Measurements from ENCODE around the gene MGAT5. TPM values are rescaled to one million over a fixed set of nuclear protein-coding genes. Genes with fewer than 3 reads are reported as not detected.

Gene MGAT5
- total and polyA plus RNA-seq, 2 donors: 8.8 to 36.8 TPM

GRCh38 chr2:134500211-134500935 lies 246.5 kb downstream of the MGAT5 start:
- no peak overlapping the region for H3K4me3 ChIP-seq (ENCODE audit: low read length in 2 of 2)
- no peaks in the 10 kb centered on the region for H3K36me3 ChIP-seq (ENCODE audit: control insufficient read depth in 2 of 2, insufficient read depth in 2 of 2, low read length in 1 of 2)
- no peak overlapping the region for H3K27ac ChIP-seq (ENCODE audit: low read depth in 1 of 2, low read length in 1 of 2)
- H3K27me3 ChIP-seq (ENCODE audit: control insufficient read depth in 2 of 2, insufficient read depth in 1 of 2, low read length in 1 of 2): no peaks in the 10 kb centered on the region
- H3K4me1 ChIP-seq (ENCODE audit: control insufficient read depth in 2 of 2, insufficient read depth in 2 of 2, low read length in 2 of 2): no peaks in the 10 kb centered on the region
- DNase-seq (ENCODE audit: low read depth in 6 of 9, low spot score in 9 of 9): no peak
- whole genome bisulfite sequencing: 94% methylated on average over 9 of the region's 9 CpGs
- H3K9me3 ChIP-seq (ENCODE audit: control insufficient read depth in 2 of 2, insufficient read depth in 1 of 2, low read length in 1 of 2): no peaks in the 10 kb centered on the region

GRCh38 chr2:134501476-134502091 lies 247.7 kb downstream of the MGAT5 start:
- WGBS: 97% methylated on average over 6 of the region's 6 CpGs
- DNase-seq (ENCODE audit: low read depth in 6 of 9, low spot score in 9 of 9): no peak
- Histone ChIP-seq H3K9me3 (ENCODE audit: control insufficient read depth in 2 of 2, insufficient read depth in 1 of 2, low read length in 1 of 2) (no peaks in the 10 kb centered on the region), H3K4me1 (ENCODE audit: control insufficient read depth in 2 of 2, insufficient read depth in 2 of 2, low read length in 2 of 2) (no peaks in the 10 kb centered on the region), H3K27me3 (ENCODE audit: control insufficient read depth in 2 of 2, insufficient read depth in 1 of 2, low read length in 1 of 2) (no peaks in the 10 kb centered on the region), H3K27ac (ENCODE audit: low read depth in 1 of 2, low read length in 1 of 2) (no peak overlapping the region), H3K36me3 (ENCODE audit: control insufficient read depth in 2 of 2, insufficient read depth in 2 of 2, low read length in 1 of 2) (no peaks in the 10 kb centered on the region), H3K4me3 (ENCODE audit: low read length in 2 of 2) (no peak overlapping the region)

DNA sequence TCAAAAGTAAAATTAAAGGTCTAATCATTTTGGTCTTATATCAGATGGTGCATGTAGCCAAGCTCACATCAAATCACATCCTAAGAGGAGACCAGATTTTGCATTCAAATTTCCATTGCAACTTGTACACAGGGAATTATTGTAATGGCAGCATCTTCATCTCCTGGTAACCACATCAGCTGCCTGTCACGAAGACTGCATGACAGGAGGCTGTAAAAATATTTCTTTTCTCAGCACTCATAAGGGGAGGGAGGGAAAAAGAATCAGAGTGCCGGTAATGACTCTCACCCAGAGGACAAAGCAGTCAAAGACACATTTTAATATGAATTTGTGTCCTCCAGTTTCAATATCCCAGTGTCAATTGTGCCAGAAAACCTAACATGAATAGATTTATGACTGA lies 248.2 kb downstream of the MGAT5 start:
- Histone ChIP-seq H3K4me1 (ENCODE audit: control insufficient read depth in 2 of 2, insufficient read depth in 2 of 2, low read length in 2 of 2) (no peaks in the 10 kb centered on the region), H3K27ac (ENCODE audit: low read depth in 1 of 2, low read length in 1 of 2) (no peak overlapping the region), H3K27me3 (ENCODE audit: control insufficient read depth in 2 of 2, insufficient read depth in 1 of 2, low read length in 1 of 2) (no peaks in the 10 kb centered on the region), H3K9me3 (ENCODE audit: control insufficient read depth in 2 of 2, insufficient read depth in 1 of 2, low read length in 1 of 2) (no peaks in the 10 kb centered on the region), H3K36me3 (ENCODE audit: control insufficient read depth in 2 of 2, insufficient read depth in 2 of 2, low read length in 1 of 2) (no peaks in the 10 kb centered on the region), H3K4me3 (ENCODE audit: low read length in 2 of 2) (no peak overlapping the region)
- WGBS: 89% methylated on average over 2 of the region's 2 CpGs
- no peak for DNase-seq (ENCODE audit: low read depth in 6 of 9, low spot score in 9 of 9)
